ENCODE results near the gene KLHDC8B.

KLHDC8B gene

DNA sequence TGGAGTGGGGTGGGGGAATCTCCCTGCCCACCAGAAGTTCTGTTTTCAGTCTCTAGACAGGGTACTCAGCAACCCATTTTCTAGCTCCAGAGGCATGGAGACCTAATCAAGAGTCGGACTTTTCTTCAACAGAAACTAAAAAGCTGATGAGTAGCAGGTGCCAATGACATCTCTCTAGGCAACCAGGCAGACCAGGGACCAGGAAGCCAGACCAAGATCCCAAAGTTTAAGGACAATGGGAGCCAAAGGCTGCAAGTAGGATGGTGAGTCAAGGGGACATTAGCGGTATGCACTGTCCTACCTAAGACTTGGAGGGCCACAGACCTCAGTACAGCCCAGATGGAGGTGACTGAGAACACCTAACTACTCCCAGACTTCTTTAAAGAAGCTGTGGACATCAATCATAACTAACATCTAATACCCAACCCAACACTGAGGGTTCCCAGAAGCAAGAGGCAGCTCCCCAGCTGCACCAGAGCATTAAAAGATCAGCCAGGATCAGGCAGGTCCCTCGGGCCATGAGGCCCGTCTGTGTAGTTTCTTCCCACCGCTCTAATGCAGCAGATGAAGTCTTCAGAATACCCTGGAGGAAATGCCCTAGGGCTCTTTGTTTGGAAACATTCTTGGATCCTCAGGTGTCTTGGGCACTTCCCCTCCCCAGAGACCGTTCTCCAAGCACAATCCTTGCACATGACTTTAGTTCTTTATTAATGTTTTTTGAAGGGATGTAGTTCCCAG is 6.2 kb upstream of the KLHDC8B start:
- TF ChIP-seq, protein P1, sequence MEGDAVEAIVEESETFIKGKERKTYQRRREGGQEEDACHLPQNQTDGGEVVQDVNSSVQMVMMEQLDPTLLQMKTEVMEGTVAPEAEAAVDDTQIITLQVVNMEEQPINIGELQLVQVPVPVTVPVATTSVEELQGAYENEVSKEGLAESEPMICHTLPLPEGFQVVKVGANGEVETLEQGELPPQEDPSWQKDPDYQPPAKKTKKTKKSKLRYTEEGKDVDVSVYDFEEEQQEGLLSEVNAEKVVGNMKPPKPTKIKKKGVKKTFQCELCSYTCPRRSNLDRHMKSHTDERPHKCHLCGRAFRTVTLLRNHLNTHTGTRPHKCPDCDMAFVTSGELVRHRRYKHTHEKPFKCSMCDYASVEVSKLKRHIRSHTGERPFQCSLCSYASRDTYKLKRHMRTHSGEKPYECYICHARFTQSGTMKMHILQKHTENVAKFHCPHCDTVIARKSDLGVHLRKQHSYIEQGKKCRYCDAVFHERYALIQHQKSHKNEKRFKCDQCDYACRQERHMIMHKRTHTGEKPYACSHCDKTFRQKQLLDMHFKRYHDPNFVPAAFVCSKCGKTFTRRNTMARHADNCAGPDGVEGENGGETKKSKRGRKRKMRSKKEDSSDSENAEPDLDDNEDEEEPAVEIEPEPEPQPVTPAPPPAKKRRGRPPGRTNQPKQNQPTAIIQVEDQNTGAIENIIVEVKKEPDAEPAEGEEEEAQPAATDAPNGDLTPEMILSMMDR (IDR thresholded peaks at IDR 0.05; ENCODE audit: low read depth, low read length, missing control alignments): no peak
- DNase-seq (ENCODE audit: low read depth): no peak
- peak overlapping the region; percentile 94 for H3K4me3 ChIP-seq (ENCODE audit: low read depth, low read length)

DNA sequence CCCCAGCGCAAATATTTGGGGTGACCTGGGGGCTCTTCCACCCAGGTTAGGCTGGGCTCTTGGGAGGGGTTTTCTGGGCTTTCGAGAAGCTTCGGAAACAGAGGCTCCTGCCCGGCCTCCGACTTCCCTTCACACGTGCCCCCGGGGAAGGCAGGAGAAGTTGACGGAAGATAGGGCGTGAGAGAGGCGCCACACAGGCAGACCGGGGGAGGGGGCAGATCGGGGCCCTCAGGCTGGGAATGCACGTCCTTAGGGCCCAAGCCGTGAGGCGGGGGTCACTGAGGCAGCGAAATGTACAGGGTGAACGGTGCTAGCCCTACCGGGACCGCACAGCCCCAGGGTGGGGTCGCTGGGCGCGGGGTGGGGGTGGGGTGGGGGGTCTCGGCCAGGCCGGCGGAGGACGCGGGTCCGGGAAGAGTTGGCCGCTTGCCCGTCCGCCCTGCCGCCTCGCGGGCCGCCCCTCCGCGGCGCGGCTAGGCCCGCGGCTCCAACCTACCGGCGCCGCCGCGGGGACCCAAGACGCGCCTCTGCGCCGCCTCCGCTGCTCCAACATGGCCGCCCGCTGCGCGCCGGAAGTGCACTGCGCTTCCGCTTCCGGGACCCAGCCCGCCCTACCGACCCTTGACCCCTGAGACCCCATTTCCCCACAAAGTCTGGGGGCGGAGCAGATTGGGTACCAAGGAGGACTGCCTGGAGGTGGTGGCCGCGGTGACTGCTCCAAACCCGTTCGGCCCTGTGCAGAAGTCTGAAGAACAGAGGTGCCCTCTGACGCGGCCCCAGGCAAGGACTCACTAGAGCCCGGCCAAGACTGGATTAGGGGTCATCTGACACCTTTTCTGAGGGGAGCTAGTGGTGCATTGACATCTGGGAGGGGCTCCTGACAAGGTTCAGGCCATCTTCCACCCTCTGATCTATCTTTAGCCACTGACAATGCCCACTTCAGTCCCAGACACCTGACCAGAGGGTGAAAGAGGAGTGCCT is 5.3 kb upstream of the KLHDC8B start, which contains the start of gene CCDC71:
CCDC71 (minus strand) TSS at position 561 of the 981 bp plus-strand sequence. CDS start 2,123 bp downstream, outside the sequence.
- H3K4me3 ChIP-seq (ENCODE audit: low read depth, low read length): peak within 1 kb of the TSS; percentile 94
- no peak for DNase-seq (ENCODE audit: low read depth)
- TF ChIP-seq, protein P1 (IDR thresholded peaks at IDR 0.05; ENCODE audit: low read depth, low read length, missing control alignments): no peak

DNA sequence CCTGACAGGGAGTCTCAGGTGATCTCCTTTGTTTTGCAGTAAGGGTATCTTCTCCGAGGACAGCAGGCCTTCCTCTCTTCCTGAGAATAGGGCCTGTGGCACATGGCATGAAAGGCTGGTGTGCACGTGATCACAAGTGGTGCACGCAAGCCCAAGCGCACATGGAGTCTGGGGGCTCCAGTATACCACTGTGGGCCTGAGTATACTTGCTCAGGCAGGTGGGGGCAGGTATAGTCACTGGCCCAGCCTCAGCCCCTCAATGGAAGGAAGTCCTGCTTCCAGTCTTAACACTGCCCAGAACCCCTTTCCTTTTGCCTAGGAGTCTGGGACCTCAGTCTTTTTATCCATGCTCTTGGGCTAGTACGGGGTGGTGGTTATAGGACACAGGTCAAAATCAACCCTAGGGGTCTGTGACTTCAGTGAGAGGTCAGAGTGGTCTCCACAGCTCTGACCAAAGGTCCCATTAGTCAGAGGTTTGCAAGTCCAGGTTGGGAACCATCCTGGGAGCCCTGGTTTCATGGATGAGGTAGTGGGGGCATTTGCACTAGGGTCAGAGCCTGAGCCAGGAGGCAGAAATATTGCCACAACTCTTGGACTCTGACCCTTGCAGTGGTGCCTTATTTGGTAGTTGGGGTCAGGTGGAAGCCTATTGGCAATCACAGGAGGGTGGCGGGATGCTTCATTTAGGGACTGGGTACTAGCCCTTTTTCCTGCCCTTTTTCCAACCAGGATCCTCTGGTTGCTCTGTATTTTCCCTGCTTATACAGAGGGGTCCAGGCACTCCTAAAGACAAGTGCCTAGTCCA is 4.4 kb upstream of the KLHDC8B start:
- H3K4me3 ChIP-seq (ENCODE audit: low read depth, low read length): peak overlapping the region; percentile 94

DNA sequence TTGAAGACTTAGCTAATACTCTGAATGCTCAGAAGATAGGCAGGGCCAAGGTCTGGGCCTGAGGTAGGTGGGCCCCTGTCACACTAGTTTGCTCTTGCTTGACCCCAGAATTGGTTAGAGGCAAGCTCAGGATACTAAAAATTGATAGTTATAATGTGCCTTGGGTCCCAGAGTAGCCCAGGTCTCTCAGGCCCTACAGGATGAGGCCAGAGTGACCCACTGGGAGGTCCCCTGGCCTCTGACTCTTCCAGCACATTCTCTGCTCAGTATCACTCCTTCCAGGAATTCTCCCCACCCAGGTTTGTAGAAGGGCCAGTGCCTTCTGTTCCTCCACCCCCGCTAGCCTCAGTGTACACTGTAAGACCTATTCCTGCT is 667 bp upstream of the KLHDC8B start:
- TF ChIP-seq, protein P1 (IDR thresholded peaks at IDR 0.05; ENCODE audit: low read depth, low read length, missing control alignments): no peak
- peak overlapping the region; percentile 56; the same call in 1 of the 2 replicates for H3K4me3 ChIP-seq (ENCODE audit: low read depth, low read length)

More for the DNA sequence above, 4.4 kb upstream of the KLHDC8B start:
- TF ChIP-seq, protein P1 (IDR thresholded peaks at IDR 0.05; ENCODE audit: low read depth, low read length, missing control alignments): no peak
- no peak for DNase-seq (ENCODE audit: low read depth)

DNA sequence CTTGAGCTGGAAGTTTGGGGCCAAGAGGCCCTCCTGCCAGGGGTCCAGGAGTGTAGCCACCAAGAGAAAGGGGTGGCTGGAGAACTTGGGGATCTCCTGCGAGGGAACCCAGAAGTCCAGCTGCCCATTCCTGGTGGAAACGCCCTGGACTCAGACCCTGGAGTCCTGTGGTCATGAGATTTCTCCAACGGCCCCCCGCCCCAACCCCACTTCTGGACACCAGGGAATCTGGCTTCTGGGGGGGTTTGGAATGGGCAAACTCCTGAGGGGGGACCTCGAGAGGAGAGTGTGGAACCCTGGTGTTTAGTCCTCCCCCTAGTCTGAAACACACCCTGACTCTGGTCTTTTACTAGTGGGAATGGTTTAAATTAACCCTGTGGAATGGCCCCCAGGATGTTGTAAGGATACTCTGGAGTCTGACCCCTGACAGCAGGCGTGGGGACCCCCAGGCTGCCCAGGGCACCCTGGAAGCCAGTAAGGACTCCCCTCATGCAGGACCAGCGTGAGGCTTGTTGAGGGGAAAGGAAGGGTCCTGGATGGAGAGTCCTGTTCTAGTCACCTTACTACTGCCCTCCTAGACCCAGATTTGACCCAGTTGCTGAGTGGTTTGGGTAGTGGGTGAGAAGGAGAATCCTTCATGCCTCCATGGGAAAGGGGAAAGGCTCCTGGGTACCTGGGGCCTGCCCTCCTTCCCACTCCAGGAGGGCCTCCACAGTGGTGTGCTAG is 540 bp downstream of the KLHDC8B start:
- DNase-seq (ENCODE audit: low read depth): no peak
- peak overlapping the region; percentile 56 for H3K4me3 ChIP-seq (ENCODE audit: low read depth, low read length)
- TF ChIP-seq, protein P1 (IDR thresholded peaks at IDR 0.05; ENCODE audit: low read depth, low read length, missing control alignments): no peak

More for the DNA sequence above, 667 bp upstream of the KLHDC8B start:
- DNase-seq (ENCODE audit: low read depth): no peak
